B cell (primary cell): ENCODE data around the gene TSSK6. TPM values are rescaled to one million over a fixed set of nuclear protein-coding genes. Genes with fewer than 3 reads are reported as not detected.

ENCODE experiments used
- ATAC-seq: fragments of 200-7000 bp; cut with Tn5 transposase; one replicate; pipeline ENCODE4 v1.10.0; 2021; ENCODE audit warnings: low read depth, mild to moderate bottlenecking, moderate number of reproducible peaks, moderate library complexity
- CTCF ChIA-PET: fragments of 350-600 bp; sonication (Branson Sonifier 250); formaldehyde crosslinking; loops from one replicate; lab custom pipeline; 2021; ENCODE audit warnings: antibody characterized with exemption, inconsistent platforms; lab: Charles Lee
- POLR2A ChIA-PET: fragments of 350-600 bp; sonication (Branson Sonifier 250); formaldehyde crosslinking; loops from one replicate; lab custom pipeline; 2021; ENCODE audit warnings: antibody characterized with exemption; lab: Charles Lee
- DNase-seq: peaks from one replicate; pipeline ENCODE4 v3.0.0; 2013
- H2AFZ ChIP-seq: 2 replicates; pipeline ENCODE4 v1.6.1; 2012; ENCODE audit warnings: mild to moderate bottlenecking, low read depth, low read length; ENCODE audit not compliant: insufficient read depth, poor library complexity, severe bottlenecking
- H3K27ac ChIP-seq, 2 donors: 1 replicate in 1 of 2; 2 replicates in 1 of 2; pipeline ENCODE4 v1.5.1; 2012 to 2013; ENCODE audit warnings: low read length in 2 of 2, mild to moderate bottlenecking in 2 of 2, moderate library complexity in 1 of 2
- H3K27me3 ChIP-seq, 4 experiments: fragments of 200-600 bp in 1 of 4; sonication (generic) in 1 of 4; replicated peaks in 1 of 4; 1 replicate in 2 of 4; 2 replicates in 2 of 4; pipeline versions ENCODE4 v1.6.1 to v1.7.0; 2013 to 2016; ENCODE audit warnings: low read length in 3 of 4, mild to moderate bottlenecking in 2 of 4, mixed read lengths in 1 of 4, moderate library complexity in 1 of 4; ENCODE audit not compliant: insufficient read depth in 4 of 4, control insufficient read depth in 3 of 4; ENCODE audit errors: control extremely low read depth in 1 of 4
- H3K36me3 ChIP-seq, 2 experiments: replicated peaks in 1 of 2; 1 replicate in 1 of 2; 2 replicates in 1 of 2; pipeline versions ENCODE4 v1.6.1 to v1.7.1; 2013; ENCODE audit warnings: low read length in 1 of 2; ENCODE audit not compliant: insufficient read depth in 2 of 2, control insufficient read depth in 1 of 2; ENCODE audit errors: control extremely low read depth in 1 of 2, extremely low read depth in 1 of 2
- H3K4me1 ChIP-seq, 2 donors: fragments of 200-600 bp in 1 of 2; sonication (generic) in 1 of 2; 1 replicate in 1 of 2; 2 replicates in 1 of 2; pipeline versions ENCODE4 v1.5.1 to v1.6.1; 2013 to 2017; ENCODE audit warnings: low read length in 2 of 2; ENCODE audit not compliant: control insufficient read depth in 2 of 2, insufficient read depth in 2 of 2
- H3K4me2 ChIP-seq: replicated peaks from 2 replicates; pipeline ENCODE3; 2012; ENCODE audit warnings: mild to moderate bottlenecking, low read depth, low read length; ENCODE audit not compliant: poor library complexity, severe bottlenecking
- H3K4me3 ChIP-seq, 5 experiments: fragments of 200-600 bp in 1 of 5; sonication (generic) in 1 of 5; 1 replicate in 3 of 5; 2 replicates in 2 of 5; pipeline versions ENCODE4 v1.5.1 to v1.7.0; 2011 to 2016; ENCODE audit warnings: low read length in 4 of 5, mild to moderate bottlenecking in 4 of 5, low read depth in 2 of 5, control low read depth in 1 of 5, moderate library complexity in 1 of 5; ENCODE audit not compliant: insufficient read depth in 1 of 5; ENCODE audit errors: control extremely low read depth in 1 of 5, extremely low read depth in 1 of 5
- H3K79me2 ChIP-seq: fragments of 200-600 bp; sonication (generic); one replicate; pipeline ENCODE4 v1.6.0; 2016; ENCODE audit warnings: low read length; ENCODE audit not compliant: control insufficient read depth, insufficient read depth
- H3K9ac ChIP-seq: fragments of 200-600 bp; sonication (generic); 2 replicates; pipeline ENCODE4 v1.6.1; 2017; ENCODE audit warnings: mild to moderate bottlenecking, low read length, moderate library complexity
- H3K9me3 ChIP-seq, 3 donors: one replicate each; pipeline versions ENCODE4 v1.6.1 to v1.7.1; 2013; ENCODE audit warnings: low read length in 2 of 3; ENCODE audit not compliant: control insufficient read depth in 2 of 3, insufficient read depth in 1 of 3; ENCODE audit errors: control extremely low read depth in 1 of 3
- H4K20me1 ChIP-seq: 2 replicates; pipeline ENCODE4 v1.6.0; 2012; ENCODE audit warnings: mild to moderate bottlenecking, low read length; ENCODE audit not compliant: insufficient read depth, control insufficient read depth, poor library complexity, severe bottlenecking
- H3K27ac Mint-ChIP-seq: one replicate; pipeline ENCODE4 v1.8.0; 2021; ENCODE audit warnings: mixed read lengths
- H3K27me3 Mint-ChIP-seq: one replicate; pipeline ENCODE4 v1.8.0; 2021; ENCODE audit warnings: mixed read lengths
- H3K4me1 Mint-ChIP-seq: one replicate; pipeline ENCODE4 v1.8.0; 2021; ENCODE audit warnings: mixed read lengths
- H3K4me3 Mint-ChIP-seq: one replicate; pipeline ENCODE4 v1.8.0; 2021; ENCODE audit warnings: mixed read lengths
- H3K9me3 Mint-ChIP-seq: one replicate; pipeline ENCODE4 v1.8.0; 2022; ENCODE audit warnings: mixed read lengths; ENCODE audit not compliant: insufficient read depth
- EZH2 ChIP-seq: IDR thresholded peaks from 2 replicates; pipeline ENCODE4 v1.6.1; 2012; ENCODE audit warnings: borderline replicate concordance, low read depth, mild to moderate bottlenecking, moderate library complexity, low read length; ENCODE audit not compliant: insufficient read depth, poor library complexity, severe bottlenecking
- WGBS: methylation state at CpG from one replicate; pipeline ENCODE4 v1.1.5; 2013; ENCODE audit warnings: missing lambda C conversion rate; ENCODE audit not compliant: insufficient coverage; 5-methylcytosine and 5-hydroxymethylcytosine counted together
- intact Hi-C: fragments of 100-400 bp; cut with micrococcal nuclease; formaldehyde crosslinking; loops from one replicate; pipeline ENCODE4 v1.10.0; 2022
- polyA plus RNA-seq: library from polyadenylated mRNA; depleted of rRNA; stranded (reverse); fragments of >200 nt; gene quantifications from 2 replicates; pipeline ENCODE4 v1.2.3, GENCODE V29; 2012
- total RNA-seq, 2 donors: library from RNA; stranded (reverse); fragments of 120-200 nt in 1 of 2; gene quantifications; 1 replicate in 1 of 2; 2 replicates in 1 of 2; pipeline versions ENCODE4 v1.2.3 to v1.2.4, GENCODE V29; 2013 to 2022
- TF ChIP-seq, protein P1 (sequence below): fragments of 200-600 bp; IDR thresholded peaks from one replicate; pipeline ENCODE4 v1.8.0; 2022; ENCODE audit warnings: antibody characterized with exemption, mild to moderate bottlenecking

Gene TSSK6
- total and polyA plus RNA-seq, 2 donors (not counting 1 experiment from before 2014, with no cell fraction given): 8.9 to 9.6 TPM

GRCh38 chr19:19495614-19496603, 19.4 kb downstream of the TSSK6 start:
- Histone ChIP-seq H4K20me1 (peaks cover 12% of the 10 kb centered on the region), H3K4me1 (no peaks in the 10 kb centered on the region), H3K27me3 (no peaks in the 10 kb centered on the region), H3K9ac (no peak overlapping the region), H3K36me3 (peaks cover 0 to 75% of the 10 kb centered on the region in 2 experiments), H3K4me3 (no peak overlapping the region), H3K27ac (no peak overlapping the region), H2AFZ (no peak overlapping the region), H3K4me2 (no peak overlapping the region), H3K9me3 (no peaks in the 10 kb centered on the region), H3K79me2 (peaks cover 69% of the 10 kb centered on the region)
- POLR2A ChIA-PET: interaction anchor here (0.6 to 0.7 kb wide), 2 partner anchors 11 to 771 kb away, joined by 3 to 5 read pairs; no protein-coding TSS in a partner anchor
- intact Hi-C loops: no loop called here
- Mint-ChIP-seq H3K4me1 (no peaks in the 10 kb centered on the region), H3K9me3 (no peaks in the 10 kb centered on the region), H3K27me3 (no peaks in the 10 kb centered on the region), H3K4me3 (no peak overlapping the region), H3K27ac (no peak overlapping the region)
- no peak for DNase-seq
- ATAC-seq: no peak
- CTCF ChIA-PET: interaction anchor here (1.4 kb wide), 1 partner anchor 47 kb away, joined by 3 read pairs; no protein-coding TSS in a partner anchor
- 98% methylated on average over 30 of the region's 30 CpGs for WGBS
- TF ChIP-seq EZH2: no peak
- TF ChIP-seq, protein P1, sequence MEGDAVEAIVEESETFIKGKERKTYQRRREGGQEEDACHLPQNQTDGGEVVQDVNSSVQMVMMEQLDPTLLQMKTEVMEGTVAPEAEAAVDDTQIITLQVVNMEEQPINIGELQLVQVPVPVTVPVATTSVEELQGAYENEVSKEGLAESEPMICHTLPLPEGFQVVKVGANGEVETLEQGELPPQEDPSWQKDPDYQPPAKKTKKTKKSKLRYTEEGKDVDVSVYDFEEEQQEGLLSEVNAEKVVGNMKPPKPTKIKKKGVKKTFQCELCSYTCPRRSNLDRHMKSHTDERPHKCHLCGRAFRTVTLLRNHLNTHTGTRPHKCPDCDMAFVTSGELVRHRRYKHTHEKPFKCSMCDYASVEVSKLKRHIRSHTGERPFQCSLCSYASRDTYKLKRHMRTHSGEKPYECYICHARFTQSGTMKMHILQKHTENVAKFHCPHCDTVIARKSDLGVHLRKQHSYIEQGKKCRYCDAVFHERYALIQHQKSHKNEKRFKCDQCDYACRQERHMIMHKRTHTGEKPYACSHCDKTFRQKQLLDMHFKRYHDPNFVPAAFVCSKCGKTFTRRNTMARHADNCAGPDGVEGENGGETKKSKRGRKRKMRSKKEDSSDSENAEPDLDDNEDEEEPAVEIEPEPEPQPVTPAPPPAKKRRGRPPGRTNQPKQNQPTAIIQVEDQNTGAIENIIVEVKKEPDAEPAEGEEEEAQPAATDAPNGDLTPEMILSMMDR: no peak
